SU-DHL-6 (cell line): ENCODE measurements around the gene ADCY7.

Experiments used
- H2AFZ ChIP-seq: fragments of 200-600 bp; sonication (generic); 2 replicates; pipeline ENCODE4 v1.6.1; 2014; ENCODE audit warnings: low read depth, mild to moderate bottlenecking, moderate library complexity, mixed read lengths, antibody characterized with exemption, low read length; ENCODE audit not compliant: severe bottlenecking
- H3F3A ChIP-seq: fragments of 200-600 bp; shearing (Covaris generic); 2 replicates; pipeline ENCODE4 v1.6.0; 2016; ENCODE audit warnings: antibody characterized with exemption, mild to moderate bottlenecking; ENCODE audit not compliant: insufficient read depth
- H3K27ac ChIP-seq: fragments of 200-600 bp; sonication (generic); 2 replicates; pipeline ENCODE4 v1.5.1; 2016; ENCODE audit warnings: low read depth, mild to moderate bottlenecking, low read length, moderate library complexity, mixed read lengths
- H3K27me3 ChIP-seq: fragments of 200-600 bp; sonication (generic), shearing (Covaris generic); 2 replicates; pipeline ENCODE4 v1.6.0; 2014; ENCODE audit warnings: mild to moderate bottlenecking, low read length
- H3K36me3 ChIP-seq: fragments of 200-600 bp; sonication (generic); 2 replicates; pipeline ENCODE4 v1.6.1; 2014; ENCODE audit warnings: mild to moderate bottlenecking, low read length, mixed read lengths
- H3K4me2 ChIP-seq: fragments of 300-600, 200-600 bp; shearing (Covaris generic), sonication (generic); 2 replicates; pipeline ENCODE4 v1.6.0; 2014; ENCODE audit warnings: low read length, low read depth, mild to moderate bottlenecking; ENCODE audit not compliant: poor library complexity, severe bottlenecking
- H3K4me3 ChIP-seq: fragments of 200-600 bp; sonication (generic); 2 replicates; pipeline ENCODE4 v1.5.1; 2014; ENCODE audit warnings: antibody characterized with exemption, low read length, mild to moderate bottlenecking, mixed read lengths; ENCODE audit not compliant: insufficient read depth, poor library complexity, severe bottlenecking
- H3K79me2 ChIP-seq: fragments of 200-600 bp; sonication (generic); 2 replicates; pipeline ENCODE4 v1.6.1; 2014; ENCODE audit warnings: mild to moderate bottlenecking, low read length, moderate library complexity; ENCODE audit not compliant: insufficient read depth
- H3K9ac ChIP-seq: fragments of 200-600 bp; sonication (generic); 2 replicates; pipeline ENCODE4 v1.7.0; 2014; ENCODE audit warnings: mild to moderate bottlenecking, low read length
- H3K9me2 ChIP-seq: fragments of 200-600 bp; sonication (generic); replicated peaks from 2 replicates; pipeline ENCODE4 v1.6.1; 2014; ENCODE audit warnings: low read length; ENCODE audit not compliant: insufficient read depth
- H3K9me3 ChIP-seq: fragments of 200-600 bp; sonication (generic); 2 replicates; pipeline ENCODE4 v1.6.1; 2014; ENCODE audit warnings: low read length, mixed read lengths; ENCODE audit not compliant: insufficient read depth
- H4K20me1 ChIP-seq: fragments of 200-600 bp; sonication (generic); 2 replicates; pipeline ENCODE4 v1.6.1; 2014; ENCODE audit warnings: low read depth, mild to moderate bottlenecking, antibody characterized with exemption, low read length, moderate library complexity, mixed read lengths
- EZH2phosphoT487 ChIP-seq: fragments of 200-600 bp; sonication (generic), shearing (Covaris generic); conservative IDR thresholded peaks from 2 replicates; pipeline ENCODE4 v1.6.1; 2018; ENCODE audit warnings: mild to moderate bottlenecking, antibody characterized with exemption, low read length, moderate library complexity, mixed read lengths
- TF ChIP-seq, protein P1 (sequence below): fragments of 200-600 bp; sonication (generic); IDR thresholded peaks from one replicate; pipeline ENCODE4 v1.5.1; 2017; ENCODE audit warnings: antibody characterized with exemption, mild to moderate bottlenecking, low read length, moderate library complexity; ENCODE audit not compliant: insufficient read depth, poor library complexity, severe bottlenecking

Gene ADCY7

DNA sequence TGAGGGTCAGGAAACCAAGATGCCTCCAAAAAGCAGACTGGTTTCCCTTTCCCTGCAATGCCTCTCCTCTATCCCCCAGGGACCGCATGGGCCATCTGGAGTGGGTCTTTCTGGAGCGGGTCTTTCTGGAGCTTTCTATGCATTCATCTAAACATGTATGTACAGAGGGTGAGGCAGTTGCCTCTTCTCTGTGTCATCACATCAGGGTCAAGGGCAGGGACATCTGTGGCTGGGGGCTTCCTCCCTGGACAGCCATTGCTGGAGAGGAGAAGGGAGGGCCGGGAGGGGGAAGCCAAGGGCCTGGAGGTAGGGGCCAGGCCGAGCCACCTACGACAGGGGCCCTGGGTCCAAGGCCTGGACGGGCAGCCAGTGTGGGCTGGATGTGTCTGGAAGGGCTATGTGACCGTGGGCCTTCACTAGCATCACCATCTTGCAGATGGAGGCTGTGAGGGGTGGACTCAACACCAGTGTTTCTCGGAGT, 840 bp downstream of the ADCY7 start:
- H3K36me3 ChIP-seq, result no peaks in the 10 kb centered on the region
- no peaks in the 10 kb centered on the region for H3F3A ChIP-seq
- peak overlapping the region; percentile 50 for H3K4me3 ChIP-seq
- no peak for TF ChIP-seq EZH2phosphoT487
- no peaks in the 10 kb centered on the region for H3K9me2 ChIP-seq
- no peaks in the 10 kb centered on the region for H3K9me3 ChIP-seq
- H3K9ac ChIP-seq, result peak overlapping the region; percentile 60; the same call in 1 of the 2 replicates
- no peak overlapping the region for H3K27ac ChIP-seq
- H2AFZ ChIP-seq, result peak overlapping the region; percentile 7
- no peaks in the 10 kb centered on the region for H4K20me1 ChIP-seq
- no peaks in the 10 kb centered on the region for H3K79me2 ChIP-seq
- H3K27me3 ChIP-seq, result no peaks in the 10 kb centered on the region
- peak overlapping the region; percentile 61 for H3K4me2 ChIP-seq

DNA sequence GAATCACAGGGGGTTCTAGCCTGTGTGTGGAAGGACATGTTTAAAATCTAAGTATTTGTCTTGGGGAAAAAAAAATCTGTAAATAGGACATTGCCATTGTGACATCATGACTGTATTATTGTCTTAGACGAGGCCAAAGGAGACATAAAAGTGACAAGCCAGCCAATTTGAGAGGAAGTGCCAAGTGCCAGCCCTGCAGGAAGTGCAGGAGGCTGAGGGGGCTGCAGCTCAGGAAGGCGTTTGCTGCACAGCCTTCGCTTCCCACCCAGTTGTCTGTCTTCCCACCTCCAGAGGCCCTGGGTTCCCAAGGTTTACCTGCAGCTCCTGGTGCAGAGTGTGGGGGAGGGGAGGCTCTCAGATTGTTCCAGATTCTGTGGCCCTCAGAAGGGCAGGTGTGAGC, 1.3 kb downstream of the ADCY7 start:
- peak overlapping the region; percentile 61 for H3K4me2 ChIP-seq
- H3K36me3 ChIP-seq, result no peaks in the 10 kb centered on the region
- no peaks in the 10 kb centered on the region for H3K9me3 ChIP-seq
- TF ChIP-seq, protein P1, sequence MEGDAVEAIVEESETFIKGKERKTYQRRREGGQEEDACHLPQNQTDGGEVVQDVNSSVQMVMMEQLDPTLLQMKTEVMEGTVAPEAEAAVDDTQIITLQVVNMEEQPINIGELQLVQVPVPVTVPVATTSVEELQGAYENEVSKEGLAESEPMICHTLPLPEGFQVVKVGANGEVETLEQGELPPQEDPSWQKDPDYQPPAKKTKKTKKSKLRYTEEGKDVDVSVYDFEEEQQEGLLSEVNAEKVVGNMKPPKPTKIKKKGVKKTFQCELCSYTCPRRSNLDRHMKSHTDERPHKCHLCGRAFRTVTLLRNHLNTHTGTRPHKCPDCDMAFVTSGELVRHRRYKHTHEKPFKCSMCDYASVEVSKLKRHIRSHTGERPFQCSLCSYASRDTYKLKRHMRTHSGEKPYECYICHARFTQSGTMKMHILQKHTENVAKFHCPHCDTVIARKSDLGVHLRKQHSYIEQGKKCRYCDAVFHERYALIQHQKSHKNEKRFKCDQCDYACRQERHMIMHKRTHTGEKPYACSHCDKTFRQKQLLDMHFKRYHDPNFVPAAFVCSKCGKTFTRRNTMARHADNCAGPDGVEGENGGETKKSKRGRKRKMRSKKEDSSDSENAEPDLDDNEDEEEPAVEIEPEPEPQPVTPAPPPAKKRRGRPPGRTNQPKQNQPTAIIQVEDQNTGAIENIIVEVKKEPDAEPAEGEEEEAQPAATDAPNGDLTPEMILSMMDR, result no peak
- TF ChIP-seq EZH2phosphoT487, result no peak
- H2AFZ ChIP-seq, result no peak overlapping the region
- H3K9ac ChIP-seq, result 0 out of 2 replicates have a peak overlapping the region, but pooled peaks have one; percentile 60
- H3K27ac ChIP-seq, result no peak overlapping the region
- no peak overlapping the region for H3K4me3 ChIP-seq
- H4K20me1 ChIP-seq, result no peaks in the 10 kb centered on the region
- H3K27me3 ChIP-seq, result no peaks in the 10 kb centered on the region
- H3F3A ChIP-seq, result no peaks in the 10 kb centered on the region
- no peaks in the 10 kb centered on the region for H3K9me2 ChIP-seq
- no peaks in the 10 kb centered on the region for H3K79me2 ChIP-seq

DNA sequence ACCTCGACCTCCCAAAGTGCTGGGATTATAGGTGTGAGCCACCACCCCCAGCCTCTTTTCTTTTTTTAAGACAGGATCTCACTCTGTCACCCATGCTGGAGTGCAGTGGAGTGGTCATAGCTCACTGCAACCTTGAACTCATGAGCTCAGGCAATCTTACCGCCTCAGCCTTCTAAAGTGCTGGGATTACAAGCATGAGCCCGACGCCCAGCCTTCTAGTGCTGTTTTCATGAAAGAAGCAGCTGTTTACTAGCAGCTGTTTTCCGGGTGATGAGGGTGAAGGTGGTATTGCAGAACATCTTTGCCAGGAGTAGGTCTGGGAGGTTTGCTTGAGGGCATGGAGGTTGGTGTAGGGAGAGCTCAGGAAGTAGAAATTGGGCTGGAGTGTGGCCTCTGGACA, 2.0 kb downstream of the ADCY7 start:
- no peaks in the 10 kb centered on the region for H3K9me3 ChIP-seq
- no peaks in the 10 kb centered on the region for H4K20me1 ChIP-seq
- H2AFZ ChIP-seq, result no peak overlapping the region
- no peaks in the 10 kb centered on the region for H3K27me3 ChIP-seq
- TF ChIP-seq, protein P1, result no peak
- no peak for TF ChIP-seq EZH2phosphoT487
- H3K79me2 ChIP-seq, result no peaks in the 10 kb centered on the region
- H3F3A ChIP-seq, result 0 out of 2 replicates have a peak, but pooled peaks cover 2% of the 10 kb centered on the region
- H3K36me3 ChIP-seq, result no peaks in the 10 kb centered on the region
- no peak overlapping the region for H3K4me3 ChIP-seq
- H3K27ac ChIP-seq, result no peak overlapping the region
- H3K4me2 ChIP-seq, result no peak overlapping the region
- H3K9ac ChIP-seq, result no peak overlapping the region
- no peaks in the 10 kb centered on the region for H3K9me2 ChIP-seq

DNA sequence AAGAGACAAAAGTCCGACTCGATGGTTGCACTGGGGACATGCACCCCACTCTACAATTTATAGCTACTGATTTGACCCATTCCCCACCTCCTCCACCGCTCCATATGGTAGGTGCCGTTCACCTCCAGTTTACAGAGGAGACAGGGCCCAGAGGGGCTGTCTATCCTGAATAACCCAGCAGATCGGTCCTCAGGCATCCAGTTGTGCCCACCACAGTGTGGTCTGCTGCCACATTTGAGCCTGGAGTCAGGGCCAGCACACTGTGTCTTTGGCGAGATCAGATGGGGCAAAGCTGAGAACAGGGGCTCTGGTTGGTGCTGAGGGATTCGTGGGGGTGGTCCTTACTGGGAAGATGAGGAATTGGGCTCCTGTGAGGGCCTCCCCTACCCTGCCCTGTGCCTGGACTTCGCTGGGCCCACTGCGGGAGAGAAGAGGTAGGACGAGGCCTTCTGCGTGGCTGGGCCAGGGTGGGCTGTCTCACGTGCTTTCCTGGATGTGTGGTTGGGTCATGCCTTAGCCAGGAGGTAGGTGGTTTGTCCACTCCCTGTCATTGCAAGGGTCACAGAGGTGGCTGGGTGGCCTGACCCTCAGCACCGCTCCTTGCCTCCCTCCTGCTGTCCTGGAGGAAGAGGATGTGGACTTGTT, 2.8 kb downstream of the ADCY7 start:
- Histone ChIP-seq H3F3A (peaks cover 8% of the 10 kb centered on the region; the same call in 1 of the 2 replicates), H3K27me3 (no peaks in the 10 kb centered on the region), H3K36me3 (no peaks in the 10 kb centered on the region), H3K9ac (no peak overlapping the region), H3K9me3 (no peaks in the 10 kb centered on the region), H3K4me2 (no peak overlapping the region), H4K20me1 (no peaks in the 10 kb centered on the region), H3K4me3 (no peak overlapping the region), H3K9me2 (no peaks in the 10 kb centered on the region), H3K79me2 (no peaks in the 10 kb centered on the region), H2AFZ (no peak overlapping the region), H3K27ac (no peak overlapping the region)
- TF ChIP-seq EZH2phosphoT487, result no peak
- TF ChIP-seq, protein P1, result no peak
